ENCODE measurements around the gene RNASE4. TPM values are rescaled to one million over a fixed set of nuclear protein-coding genes. Genes with fewer than 3 reads are reported as not detected.

RNASE4 gene
- total RNA-seq, 4 donors from 2014 or later, result 24.7 to 78.9 (median 76.5) TPM

GRCh38 chr14:20679907-20680306 is 4.5 kb upstream of the RNASE4 start:
- intact Hi-C loops (cut with DNase I; ENCODE audit: low total_unique reads), result loop anchor here (5.0 kb wide), 2 partner anchors 338 to 877 kb away; partner anchors contain the start of gene PARP2
- 100% methylated on average over 1 of the region's 1 CpG; no CpG with 5 or more reads in 1 of the 2 donors for WGBS, 2 donors (ENCODE audit: low coverage in 1 of 2)
- in situ Hi-C loops (cut with MboI; ENCODE audit: low pct_ligation_motif_present in 1 of 4, low pct_unique_long_range_greater_than_20kb in 1 of 4, low sequenced_read_pairs in 3 of 4), result loop anchor here in 3 of 4 donors (10.0 to 25.0 kb wide), 6 partner anchors 65 to 355 kb away; partner anchors contain the start of genes CCNB1IP1 (in 2 of the 3), APEX1 (in 1 of the 3), METTL17 (in 1 of the 3) and OSGEP (in 1 of the 3)
- peak overlapping the region; percentile 99 to 100 (median 100) for H3K27ac ChIP-seq
- TF ChIP-seq CTCF (IDR thresholded peaks at IDR 0.05), result no peak
- TF ChIP-seq POLR2A (IDR thresholded peaks at IDR 0.05), result no peak
- no peak for TF ChIP-seq EP300 (IDR thresholded peaks at IDR 0.05; ENCODE audit: low read depth)
- no peak for TF ChIP-seq POLR2AphosphoS5 (IDR thresholded peaks at IDR 0.05)
- H3K27me3 ChIP-seq, result no peaks in the 10 kb centered on the region
- H3K4me1 ChIP-seq, result peaks cover 11 to 28% (median 17%) of the 10 kb centered on the region in 4 donors
- no peak for DNase-seq
- no peak overlapping the region for H3K4me3 ChIP-seq
- no peaks in the 10 kb centered on the region for H3K36me3 ChIP-seq
- no peaks in the 10 kb centered on the region for H3K9me3 ChIP-seq

- H3K27me3 ChIP-seq, result no peaks in the 10 kb centered on the region
- DNase-seq, result no peak
- H3K27ac ChIP-seq, result peak overlapping the region; percentile 99 to 100 (median 100)
- in situ Hi-C loops (cut with MboI; ENCODE audit: low pct_ligation_motif_present in 1 of 4, low pct_unique_long_range_greater_than_20kb in 1 of 4, low sequenced_read_pairs in 3 of 4) (loop anchor here in 3 of 4 donors (10.0 to 25.0 kb wide), 6 partner anchors 66 to 356 kb away; partner anchors contain the start of genes CCNB1IP1 (in 2 of the 3), APEX1 (in 1 of the 3), METTL17 (in 1 of the 3) and OSGEP (in 1 of the 3)), intact Hi-C loops (cut with DNase I; ENCODE audit: low total_unique reads) (loop anchor here (5.0 kb wide), 2 partner anchors 338 to 877 kb away; partner anchors contain the start of gene PARP2)
- 71 to 75% methylated on average over 3 to 8 of the region's 8 CpGs for WGBS, 2 donors (ENCODE audit: low coverage in 1 of 2)
- H3K4me3 ChIP-seq, result peak overlapping the region in 2 of 4 donors; percentile 61 to 77
- H3K4me1 ChIP-seq, result peaks cover 11 to 32% (median 19%) of the 10 kb centered on the region in 4 donors
- no peaks in the 10 kb centered on the region for H3K36me3 ChIP-seq
- no peaks in the 10 kb centered on the region for H3K9me3 ChIP-seq
- TF ChIP-seq CTCF (IDR thresholded peaks at IDR 0.05), result no peak
Observed at GRCh38 chr14:20680363-20680762, 4.0 kb upstream of the RNASE4 start.

- TF ChIP-seq POLR2AphosphoS5 (IDR thresholded peaks at IDR 0.05) (peak in 1 of 3 donors; percentile 57), CTCF (IDR thresholded peaks at IDR 0.05) (no peak), POLR2A (IDR thresholded peaks at IDR 0.05) (no peak), EP300 (IDR thresholded peaks at IDR 0.05; ENCODE audit: low read depth) (no peak)
- intact Hi-C loops (cut with DNase I; ENCODE audit: low total_unique reads), result loop anchor here (5.0 kb wide), 2 partner anchors 339 to 876 kb away; partner anchors contain the start of gene PARP2
- H3K4me1 ChIP-seq, result peaks cover 11 to 35% (median 22%) of the 10 kb centered on the region in 4 donors
- peak; percentile 72 for DNase-seq
- H3K4me3 ChIP-seq, result peak overlapping the region; percentile 17 to 77 (median 61)
- in situ Hi-C loops (cut with MboI; ENCODE audit: low pct_ligation_motif_present in 1 of 4, low pct_unique_long_range_greater_than_20kb in 1 of 4, low sequenced_read_pairs in 3 of 4), result loop anchor here in 3 of 4 donors (10.0 to 25.0 kb wide), 6 partner anchors 66 to 356 kb away; partner anchors contain the start of genes CCNB1IP1 (in 2 of the 3), APEX1 (in 1 of the 3), METTL17 (in 1 of the 3) and OSGEP (in 1 of the 3)
- H3K27me3 ChIP-seq, result no peaks in the 10 kb centered on the region
- peak overlapping the region; percentile 99 to 100 (median 100) for H3K27ac ChIP-seq
- no peaks in the 10 kb centered on the region for H3K9me3 ChIP-seq
- H3K36me3 ChIP-seq, result no peaks in the 10 kb centered on the region
- 0 to 7% methylated on average over 4 to 7 of the region's 7 CpGs for WGBS, 2 donors (ENCODE audit: low coverage in 1 of 2)
Observed at GRCh38 chr14:20680843-20681347, 3.5 kb upstream of the RNASE4 start.

GRCh38 chr14:20681348-20682126 is 2.8 kb upstream of the RNASE4 start:
- Histone ChIP-seq H3K27me3 (no peaks in the 10 kb centered on the region), H3K4me1 (peaks cover 12 to 41% (median 25%) of the 10 kb centered on the region in 4 donors), H3K9me3 (no peaks in the 10 kb centered on the region), H3K4me3 (peak overlapping the region; percentile 61 to 87 (median 69)), H3K27ac (peak overlapping the region; percentile 99 to 100 (median 100)), H3K36me3 (no peaks in the 10 kb centered on the region)
- in situ Hi-C loops (cut with MboI; ENCODE audit: low pct_ligation_motif_present in 1 of 4, low pct_unique_long_range_greater_than_20kb in 1 of 4, low sequenced_read_pairs in 3 of 4) (loop anchor here in 3 of 4 donors (10.0 to 25.0 kb wide), 6 partner anchors 67 to 357 kb away; partner anchors contain the start of genes CCNB1IP1 (in 2 of the 3), APEX1 (in 1 of the 3), METTL17 (in 1 of the 3) and OSGEP (in 1 of the 3)), intact Hi-C loops (cut with DNase I; ENCODE audit: low total_unique reads) (loop anchor here (2.0 to 5.0 kb wide), 3 partner anchors 69 to 876 kb away; partner anchors contain the start of gene PARP2)
- peak; percentile 84 for DNase-seq
- WGBS, 2 donors (ENCODE audit: low coverage in 1 of 2), result 0% methylated on average over 5 to 25 of the region's 25 CpGs
- peak in 2 of 3 donors; percentile 7 to 51 for TF ChIP-seq POLR2AphosphoS5 (IDR thresholded peaks at IDR 0.05)
- TF ChIP-seq CTCF (IDR thresholded peaks at IDR 0.05), result no peak

Data from transverse colon (tissue), 4 donors.